DMS53 (cell line): Measurements from ENCODE around the gene SPNS2.
"Not testable (repeated sequence)": the region's sequence is repeated elsewhere in the genome, so short reads cannot be mapped to it uniquely, and the experiment has no call there.

ENCODE experiments used
- DNase-seq: peaks from one replicate; lab custom pipeline; 2025; lab: John Stamatoyannopoulos, UW

SPNS2 gene

DNA sequence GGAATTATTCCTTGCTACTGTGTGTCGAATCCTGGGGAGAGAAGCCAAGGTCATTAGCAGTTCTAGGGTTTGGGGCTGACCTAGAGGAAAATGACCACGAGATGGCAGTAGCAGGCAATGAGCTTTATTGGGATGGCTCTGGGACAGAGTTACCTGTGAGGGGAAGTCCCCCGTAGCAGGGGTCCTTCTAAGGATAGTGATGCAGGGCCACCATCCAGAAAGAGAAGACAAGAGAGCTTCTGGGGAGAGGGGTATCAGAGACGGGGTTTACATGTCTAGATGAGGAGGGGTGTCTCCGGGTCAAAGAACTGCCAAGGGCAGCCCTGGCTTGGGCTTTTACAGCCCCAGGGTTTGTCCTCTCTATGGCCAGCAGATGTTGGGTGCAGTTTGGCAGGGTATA, 68.1 kb downstream of the SPNS2 start:
- peak; percentile 75 for DNase-seq

- DNase-seq = no peak
These were observed 70.9 kb downstream of the SPNS2 start for GRCh38 chr17:4569591-4569990.

DNA sequence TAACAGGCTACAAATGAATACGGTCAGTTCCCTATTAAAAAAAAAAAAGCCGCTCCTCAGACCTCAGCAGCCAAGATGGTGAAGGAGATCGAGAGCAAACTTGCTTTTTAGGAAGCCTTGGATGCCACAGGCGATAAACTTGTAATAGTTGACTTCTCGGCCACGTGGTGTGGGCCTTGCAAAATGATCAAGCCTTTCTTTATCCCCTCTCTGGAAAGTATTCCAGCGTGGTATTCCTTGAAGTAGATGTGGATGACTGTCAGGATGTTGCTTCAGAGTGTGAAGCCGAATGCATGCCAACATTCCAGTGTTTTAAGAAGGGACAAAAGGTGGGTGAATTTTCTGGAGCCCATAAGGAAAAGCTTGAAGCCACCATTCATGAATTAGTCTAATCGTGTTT, 73.5 kb downstream of the SPNS2 start:
- DNase-seq = no peak

DNA sequence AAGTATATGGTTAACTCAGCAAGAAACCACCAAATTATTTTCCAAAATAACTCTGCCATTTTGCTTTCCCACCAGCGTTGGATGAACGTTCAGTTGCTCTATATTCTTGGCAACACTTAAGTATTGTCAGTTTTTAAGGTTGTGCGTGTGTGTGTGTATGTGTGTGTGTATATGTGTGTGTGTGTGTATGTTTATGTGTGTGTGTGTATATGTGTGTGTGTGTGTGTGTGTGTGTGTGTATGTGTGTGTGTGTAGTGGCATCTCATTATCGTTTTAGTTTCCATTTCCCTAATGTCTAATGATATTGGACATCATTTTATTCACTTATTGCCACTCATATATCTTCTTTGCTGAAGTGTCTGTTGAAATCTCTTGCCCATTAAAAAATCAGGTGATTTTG, 74.4 kb downstream of the SPNS2 start:
- no peak for DNase-seq

GRCh38 chr17:4573669-4574068, 75.0 kb downstream of the SPNS2 start:
- no peak for DNase-seq

DNA sequence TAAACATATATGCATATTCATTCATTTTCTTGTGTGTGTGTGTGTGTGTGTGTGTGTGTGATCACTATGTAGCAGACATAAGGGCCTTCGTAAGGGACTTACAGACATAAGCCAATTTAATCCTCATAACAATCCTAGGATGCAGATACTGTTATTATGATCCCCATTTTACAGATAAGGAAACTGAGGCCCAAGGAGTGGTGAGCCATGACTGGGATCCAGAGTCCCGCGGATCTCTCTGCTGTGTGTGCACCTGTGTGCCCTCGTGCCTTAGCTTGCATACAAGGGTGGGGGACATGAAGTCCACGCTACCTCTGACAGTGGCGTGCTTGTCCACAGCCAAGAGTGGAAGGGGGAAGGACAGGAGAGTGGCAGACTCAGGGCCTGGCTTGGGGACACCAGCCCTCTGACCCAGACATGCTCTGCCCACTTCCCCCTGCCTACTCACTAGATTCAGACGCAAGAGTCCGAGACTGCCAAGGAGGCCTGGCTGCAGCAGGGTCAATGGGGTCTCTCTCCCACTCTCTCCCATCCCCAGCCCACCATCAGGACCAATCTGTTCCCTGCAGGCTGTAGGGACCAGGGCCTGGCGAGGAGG, 75.9 kb downstream of the SPNS2 start:
- no peak for DNase-seq

DNA sequence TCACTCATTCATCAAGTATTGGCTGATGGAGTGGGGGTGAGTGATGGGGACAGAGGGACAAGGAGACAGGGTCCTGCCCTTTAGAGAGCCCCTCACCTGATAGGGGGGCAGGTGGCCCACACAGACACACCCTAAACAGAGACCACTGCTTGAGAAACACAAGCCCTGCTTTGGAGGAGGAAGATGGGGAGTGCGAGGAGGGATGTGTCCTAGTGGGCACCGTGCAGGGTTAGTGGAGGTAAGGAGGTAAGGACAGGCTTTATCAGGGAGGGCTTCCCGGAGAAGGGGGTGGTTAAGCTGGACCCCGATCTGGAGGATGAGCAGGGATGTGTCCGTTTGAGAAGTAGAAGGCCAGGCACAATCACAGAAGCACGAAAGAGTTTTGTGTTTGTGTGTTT, 77.5 kb downstream of the SPNS2 start:
- DNase-seq = no peak

GRCh38 chr17:4576729-4577322, 78.1 kb downstream of the SPNS2 start:
- no peak for DNase-seq

GRCh38 chr17:4577386-4577993, 78.8 kb downstream of the SPNS2 start:
- no peak for DNase-seq

GRCh38 chr17:4578349-4578748, 79.7 kb downstream of the SPNS2 start:
- not testable (repeated sequence) for DNase-seq

DNA sequence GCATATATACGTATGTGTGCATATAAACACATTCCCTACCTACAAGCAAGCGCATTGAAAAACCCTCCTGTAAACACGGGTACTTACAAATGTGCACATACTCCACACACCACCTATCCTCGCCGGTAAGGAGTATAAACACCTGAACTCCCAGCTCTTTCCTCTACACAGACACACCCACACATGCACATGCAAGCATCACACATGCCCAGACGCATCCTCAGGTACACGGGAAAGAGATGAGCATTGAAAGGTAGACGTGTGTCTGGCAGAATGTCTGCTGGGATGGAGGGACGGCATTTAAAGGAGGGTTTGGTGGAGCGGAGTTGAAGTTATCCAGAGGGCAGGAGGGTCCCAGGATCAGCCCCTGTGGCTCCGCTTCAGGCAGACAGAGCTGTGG, 81.0 kb downstream of the SPNS2 start:
- no peak for DNase-seq

GRCh38 chr17:4580291-4580690, 81.6 kb downstream of the SPNS2 start:
- DNase-seq = no peak

- DNase-seq = no peak
These were observed 83.4 kb downstream of the SPNS2 start for GRCh38 chr17:4582101-4582501.

GRCh38 chr17:4582691-4583090, 84.0 kb downstream of the SPNS2 start:
- DNase-seq = no peak

- no peak for DNase-seq
These were observed 84.5 kb downstream of the SPNS2 start for GRCh38 chr17:4583206-4583605.

DNA sequence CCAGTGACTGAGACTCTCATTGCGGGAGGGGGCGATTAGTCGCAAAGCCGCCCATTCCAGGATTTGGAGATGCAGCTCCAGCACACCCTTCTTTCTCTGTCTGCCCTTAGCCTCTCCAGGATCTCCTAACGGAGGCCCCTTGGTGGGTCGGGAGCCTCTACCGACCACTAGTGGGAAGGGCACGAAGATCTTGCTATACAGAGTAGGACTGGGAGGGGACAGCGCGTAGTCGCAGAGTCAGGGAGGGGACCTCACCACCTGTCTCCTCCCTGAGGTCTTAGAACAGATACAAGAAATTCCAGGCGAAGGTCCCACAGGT, 85.1 kb downstream of the SPNS2 start:
- peak; percentile 68 for DNase-seq

DNA sequence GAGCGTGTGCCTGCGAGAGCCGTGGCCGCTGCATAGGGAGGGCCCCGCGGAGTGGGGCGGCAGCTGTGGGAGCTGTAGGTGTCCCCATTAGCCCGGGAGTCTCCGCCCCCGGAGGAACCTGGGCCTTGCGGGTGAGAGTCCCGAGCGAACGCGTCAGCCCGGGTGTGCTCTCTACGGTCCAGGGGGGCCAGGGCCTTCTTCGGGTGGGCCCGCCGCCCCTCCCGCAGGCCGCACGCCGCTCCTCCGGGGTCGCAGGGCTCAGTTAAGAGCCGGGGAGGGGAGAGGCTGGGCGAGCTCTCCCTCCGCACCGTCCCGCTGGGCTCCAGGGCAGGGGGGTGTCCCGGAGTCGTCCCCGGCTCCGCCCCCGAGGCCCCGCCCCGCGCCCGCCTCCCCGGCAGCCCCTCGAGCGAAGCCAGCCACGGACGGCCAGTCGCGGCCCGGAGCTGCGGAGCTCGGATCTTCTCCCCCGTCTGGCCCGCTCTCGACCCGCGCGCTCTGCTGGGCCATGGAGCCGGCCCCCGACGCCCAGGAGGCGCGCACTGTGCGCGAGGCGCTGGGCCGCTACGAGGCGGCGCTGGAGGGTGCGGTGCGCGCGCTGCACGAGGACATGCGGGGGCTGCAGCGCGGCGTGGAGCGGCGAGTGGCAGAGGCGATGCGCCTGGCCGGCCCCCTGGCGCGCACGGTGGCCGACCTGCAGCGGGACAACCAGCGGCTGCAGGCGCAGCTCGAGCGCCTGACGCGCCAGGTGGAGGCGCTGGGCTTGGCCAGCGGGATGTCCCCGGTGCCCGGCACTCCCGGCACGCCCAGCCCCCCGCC, 85.6 kb downstream of the SPNS2 start, which contains the start of gene SMTNL2:
Gene SMTNL2, plus strand, starts transcription at position 429 of the 816 bp plus-strand sequence. Its CDS starts 77 bp downstream, at position 506.
- peak; percentile 68 for DNase-seq

DNA sequence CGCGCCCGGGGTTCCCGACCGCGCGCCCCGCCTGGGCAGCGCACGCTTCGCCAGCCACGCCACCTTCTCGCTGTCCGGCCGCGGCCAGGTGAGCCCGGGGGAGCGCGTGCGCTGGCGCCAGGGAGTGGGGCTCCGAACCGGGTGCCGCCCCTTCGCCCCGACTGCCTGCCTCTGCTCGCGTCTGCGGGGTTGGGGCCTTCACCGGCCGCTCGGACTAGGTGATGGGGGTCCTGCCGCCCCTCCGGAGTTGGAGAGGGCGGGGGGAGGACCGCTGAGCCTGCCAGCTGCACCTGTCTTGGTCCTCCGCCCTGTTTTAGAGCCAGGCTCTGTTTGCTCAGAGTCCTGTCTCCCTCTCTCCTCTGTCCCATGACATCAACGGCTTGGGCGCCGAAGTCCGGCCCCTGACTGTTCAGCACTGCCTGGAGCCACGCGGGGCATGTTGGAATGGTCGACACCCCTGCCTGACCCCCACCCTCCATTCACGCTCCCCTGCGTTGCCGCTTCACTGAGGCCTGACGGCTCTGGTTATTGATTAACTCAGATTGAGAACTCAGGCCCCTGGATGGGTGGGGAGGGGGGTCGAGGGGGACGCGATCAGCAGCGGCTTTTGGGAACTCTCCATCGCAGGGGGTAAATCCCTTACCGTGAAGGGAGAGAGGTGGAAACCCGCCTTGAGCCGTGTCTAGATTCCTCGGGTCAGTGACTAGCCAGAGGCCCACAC, 86.4 kb downstream of the SPNS2 start:
- DNase-seq = peak; percentile 67

GRCh38 chr17:4585638-4585994, 86.9 kb downstream of the SPNS2 start:
- DNase-seq = peak; percentile 43

- DNase-seq = peak; percentile 79
These were observed 87.4 kb downstream of the SPNS2 start for GRCh38 chr17:4586043-4586442.

DNA sequence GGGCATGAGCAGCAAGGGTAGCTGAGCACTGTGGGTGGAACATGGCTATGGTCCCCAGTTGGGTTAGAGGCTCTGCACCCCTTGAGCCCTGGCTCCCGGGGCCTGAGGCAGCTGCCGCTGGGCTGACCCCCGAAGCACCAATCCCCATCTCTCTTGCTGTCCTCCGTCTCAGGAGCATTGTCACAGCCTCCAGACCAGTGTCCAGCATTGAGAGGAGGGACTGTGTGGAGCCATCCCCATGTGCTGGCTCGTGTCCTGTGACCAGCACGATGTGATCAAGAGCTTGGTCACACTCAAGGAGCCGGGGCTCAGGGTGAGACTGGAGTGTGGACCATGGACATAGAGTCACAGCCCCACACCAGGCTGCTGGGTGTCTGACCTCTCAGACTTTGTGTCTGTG, 88.5 kb downstream of the SPNS2 start:
- DNase-seq = no peak

GRCh38 chr17:4587803-4588202, 89.1 kb downstream of the SPNS2 start:
- no peak for DNase-seq
